ENCODE results near the gene GLT1D1. TPM values are rescaled to one million over a fixed set of nuclear protein-coding genes. Genes with fewer than 3 reads are reported as not detected.

GLT1D1 gene
- polyA plus RNA-seq, 1 of the 3 experiments (the other 2 are of a cell fraction) = 0.05 TPM

DNA sequence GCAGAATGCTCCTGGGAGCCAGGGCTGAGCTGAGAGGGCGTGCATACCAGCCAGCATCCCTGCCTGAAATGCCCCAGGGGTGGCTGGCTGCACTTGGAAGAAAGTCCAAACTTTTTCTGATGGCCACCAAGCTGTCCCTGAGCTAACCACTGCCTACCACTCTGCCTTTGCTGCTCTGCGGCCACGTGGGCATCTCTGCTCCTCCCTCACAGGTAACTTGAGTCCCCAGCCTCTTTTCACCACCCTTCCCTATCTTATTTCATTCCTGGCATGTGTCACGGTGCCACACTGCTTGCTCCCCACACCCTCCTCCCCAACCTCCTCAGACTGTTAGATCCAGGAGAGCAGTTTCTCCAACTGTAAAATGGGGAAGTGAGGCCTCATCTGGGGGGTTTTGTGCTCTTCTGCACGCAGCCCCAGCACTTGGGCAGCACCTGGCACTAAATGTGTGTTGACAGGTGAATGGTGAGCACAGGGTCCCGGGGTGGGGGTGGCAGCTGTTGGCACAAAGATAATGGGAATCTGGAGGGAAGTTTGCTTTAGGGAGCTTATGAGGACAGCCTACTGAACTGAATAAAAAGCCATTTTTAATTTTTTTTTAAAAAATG lies 113.0 kb downstream of the GLT1D1 start:
- Histone ChIP-seq H3K4me1 (ENCODE audit: control insufficient read depth in 1 of 2, insufficient read depth in 2 of 2, low read depth in 1 of 2, low read length in 1 of 2) (peaks cover 0 to 7% of the 10 kb centered on the region in 2 experiments; a peak in 1 of 4 replicates), H3K9ac (no peak overlapping the region), H3K4me2 (no peak overlapping the region), H3F3A (replicated peaks; ENCODE audit: insufficient read depth) (no peaks in the 10 kb centered on the region), H3K36me3 (replicated peaks in 1 of 2; ENCODE audit: control insufficient read depth in 1 of 2, insufficient read depth in 2 of 2, low read length in 1 of 2) (no peaks in the 10 kb centered on the region), H3K9me3 (no peaks in the 10 kb centered on the region), H3K27me3 (ENCODE audit: insufficient read depth) (no peaks in the 10 kb centered on the region), H4K20me1 (ENCODE audit: insufficient read depth) (no peaks in the 10 kb centered on the region), H2AFZ (ENCODE audit: low read depth) (no peak overlapping the region), H3K4me3 (ENCODE audit: low read depth in 2 of 2, low read length in 1 of 2) (no peak overlapping the region), H3K27ac (ENCODE audit: low read depth in 2 of 2, low read length in 1 of 2) (no peak overlapping the region), H3K79me2 (ENCODE audit: insufficient read depth) (no peaks in the 10 kb centered on the region), H3K9me2 (no peaks in the 10 kb centered on the region)
- TF ChIP-seq, protein P1, sequence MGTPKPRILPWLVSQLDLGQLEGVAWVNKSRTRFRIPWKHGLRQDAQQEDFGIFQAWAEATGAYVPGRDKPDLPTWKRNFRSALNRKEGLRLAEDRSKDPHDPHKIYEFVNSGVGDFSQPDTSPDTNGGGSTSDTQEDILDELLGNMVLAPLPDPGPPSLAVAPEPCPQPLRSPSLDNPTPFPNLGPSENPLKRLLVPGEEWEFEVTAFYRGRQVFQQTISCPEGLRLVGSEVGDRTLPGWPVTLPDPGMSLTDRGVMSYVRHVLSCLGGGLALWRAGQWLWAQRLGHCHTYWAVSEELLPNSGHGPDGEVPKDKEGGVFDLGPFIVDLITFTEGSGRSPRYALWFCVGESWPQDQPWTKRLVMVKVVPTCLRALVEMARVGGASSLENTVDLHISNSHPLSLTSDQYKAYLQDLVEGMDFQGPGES (IDR thresholded peaks at IDR 0.05; ENCODE audit: low read depth, low read length) = no peak
- TF ChIP-seq RAD21 (IDR thresholded peaks at IDR 0.05; ENCODE audit: low read length) (no peak), FOXM1 (IDR thresholded peaks at IDR 0.05; ENCODE audit: low read depth) (no peak), MXI1 (IDR thresholded peaks at IDR 0.05; ENCODE audit: low read depth, low read length) (no peak), FOXJ3 (CRISPR knock-in tag; IDR thresholded peaks at IDR 0.05) (no peak), RCOR1 (IDR thresholded peaks at IDR 0.05; ENCODE audit: low read length) (no peak), SIN3A (IDR thresholded peaks at IDR 0.05; ENCODE audit: borderline replicate concordance, low read depth, low read length) (no peak), YY1 (IDR thresholded peaks at IDR 0.05; ENCODE audit: low read depth) (no peak), EP300 (IDR thresholded peaks at IDR 0.05; ENCODE audit: borderline replicate concordance in 1 of 2, low read depth in 1 of 2, low read length in 1 of 2) (no peak), CHD2 (IDR thresholded peaks at IDR 0.05; ENCODE audit: low read length, partially characterized antibody) (no peak), NFIC (IDR thresholded peaks at IDR 0.05; ENCODE audit: borderline replicate concordance) (no peak), MEF2A (IDR thresholded peaks at IDR 0.05; ENCODE audit: borderline replicate concordance, low read depth) (no peak), RXRA (IDR thresholded peaks at IDR 0.05; ENCODE audit: borderline replicate concordance, low read depth) (no peak), FOSL2 (IDR thresholded peaks at IDR 0.05; ENCODE audit: borderline replicate concordance, low read depth) (no peak)
- TF ChIP-seq, protein P2, sequence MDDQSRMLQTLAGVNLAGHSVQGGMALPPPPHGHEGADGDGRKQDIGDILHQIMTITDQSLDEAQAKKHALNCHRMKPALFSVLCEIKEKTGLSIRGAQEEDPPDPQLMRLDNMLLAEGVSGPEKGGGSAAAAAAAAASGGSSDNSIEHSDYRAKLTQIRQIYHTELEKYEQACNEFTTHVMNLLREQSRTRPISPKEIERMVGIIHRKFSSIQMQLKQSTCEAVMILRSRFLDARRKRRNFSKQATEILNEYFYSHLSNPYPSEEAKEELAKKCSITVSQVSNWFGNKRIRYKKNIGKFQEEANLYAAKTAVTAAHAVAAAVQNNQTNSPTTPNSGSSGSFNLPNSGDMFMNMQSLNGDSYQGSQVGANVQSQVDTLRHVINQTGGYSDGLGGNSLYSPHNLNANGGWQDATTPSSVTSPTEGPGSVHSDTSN (IDR thresholded peaks at IDR 0.05) = no peak
- TF ChIP-seq, protein P3, sequence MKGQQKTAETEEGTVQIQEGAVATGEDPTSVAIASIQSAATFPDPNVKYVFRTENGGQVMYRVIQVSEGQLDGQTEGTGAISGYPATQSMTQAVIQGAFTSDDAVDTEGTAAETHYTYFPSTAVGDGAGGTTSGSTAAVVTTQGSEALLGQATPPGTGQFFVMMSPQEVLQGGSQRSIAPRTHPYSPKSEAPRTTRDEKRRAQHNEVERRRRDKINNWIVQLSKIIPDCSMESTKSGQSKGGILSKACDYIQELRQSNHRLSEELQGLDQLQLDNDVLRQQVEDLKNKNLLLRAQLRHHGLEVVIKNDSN (IDR thresholded peaks at IDR 0.05; ENCODE audit: borderline replicate concordance, low read depth) = no peak
- TF ChIP-seq, protein P4, sequence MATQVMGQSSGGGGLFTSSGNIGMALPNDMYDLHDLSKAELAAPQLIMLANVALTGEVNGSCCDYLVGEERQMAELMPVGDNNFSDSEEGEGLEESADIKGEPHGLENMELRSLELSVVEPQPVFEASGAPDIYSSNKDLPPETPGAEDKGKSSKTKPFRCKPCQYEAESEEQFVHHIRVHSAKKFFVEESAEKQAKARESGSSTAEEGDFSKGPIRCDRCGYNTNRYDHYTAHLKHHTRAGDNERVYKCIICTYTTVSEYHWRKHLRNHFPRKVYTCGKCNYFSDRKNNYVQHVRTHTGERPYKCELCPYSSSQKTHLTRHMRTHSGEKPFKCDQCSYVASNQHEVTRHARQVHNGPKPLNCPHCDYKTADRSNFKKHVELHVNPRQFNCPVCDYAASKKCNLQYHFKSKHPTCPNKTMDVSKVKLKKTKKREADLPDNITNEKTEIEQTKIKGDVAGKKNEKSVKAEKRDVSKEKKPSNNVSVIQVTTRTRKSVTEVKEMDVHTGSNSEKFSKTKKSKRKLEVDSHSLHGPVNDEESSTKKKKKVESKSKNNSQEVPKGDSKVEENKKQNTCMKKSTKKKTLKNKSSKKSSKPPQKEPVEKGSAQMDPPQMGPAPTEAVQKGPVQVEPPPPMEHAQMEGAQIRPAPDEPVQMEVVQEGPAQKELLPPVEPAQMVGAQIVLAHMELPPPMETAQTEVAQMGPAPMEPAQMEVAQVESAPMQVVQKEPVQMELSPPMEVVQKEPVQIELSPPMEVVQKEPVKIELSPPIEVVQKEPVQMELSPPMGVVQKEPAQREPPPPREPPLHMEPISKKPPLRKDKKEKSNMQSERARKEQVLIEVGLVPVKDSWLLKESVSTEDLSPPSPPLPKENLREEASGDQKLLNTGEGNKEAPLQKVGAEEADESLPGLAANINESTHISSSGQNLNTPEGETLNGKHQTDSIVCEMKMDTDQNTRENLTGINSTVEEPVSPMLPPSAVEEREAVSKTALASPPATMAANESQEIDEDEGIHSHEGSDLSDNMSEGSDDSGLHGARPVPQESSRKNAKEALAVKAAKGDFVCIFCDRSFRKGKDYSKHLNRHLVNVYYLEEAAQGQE (IDR thresholded peaks at IDR 0.05; ENCODE audit: low read depth, low read length) = no peak
- TF ChIP-seq, protein P5, sequence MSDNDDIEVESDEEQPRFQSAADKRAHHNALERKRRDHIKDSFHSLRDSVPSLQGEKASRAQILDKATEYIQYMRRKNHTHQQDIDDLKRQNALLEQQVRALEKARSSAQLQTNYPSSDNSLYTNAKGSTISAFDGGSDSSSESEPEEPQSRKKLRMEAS (IDR thresholded peaks at IDR 0.05; ENCODE audit: low read depth) = no peak
- 19% methylated on average over 5 of the region's 6 CpGs for WGBS (ENCODE audit: low lambda C conversion rate)
- DNase-seq = no peak
- ChIA-PET POLR2A (no interaction called here), CTCF (no interaction called here)
